Nephron progenitor cell (in vitro differentiated cells): ENCODE results near the gene MPV17L2.
A peak's percentile ranks its signal among the peaks of the same experiment; 100 is the strongest.

ENCODE experiments used
- DNase-seq: peaks from one replicate; pipeline ENCODE4 v3.0.0; 2021
- H3K27ac Mint-ChIP-seq: 2 replicates; pipeline ENCODE4 v1.8.0; 2021; ENCODE audit warnings: mild to moderate bottlenecking, moderate library complexity, mixed read lengths
- H3K27me3 Mint-ChIP-seq: 2 replicates; pipeline ENCODE4 v1.8.0; 2021; ENCODE audit warnings: mild to moderate bottlenecking, low read depth, mixed read lengths; ENCODE audit not compliant: poor library complexity
- H3K36me3 Mint-ChIP-seq: 2 replicates; pipeline ENCODE4 v1.8.0; 2021; ENCODE audit warnings: low read depth, mixed read lengths
- H3K4me1 Mint-ChIP-seq: 2 replicates; pipeline ENCODE4 v1.8.0; 2021; ENCODE audit warnings: mixed read lengths
- H3K4me3 Mint-ChIP-seq: 2 replicates; pipeline ENCODE4 v1.8.0; 2021; ENCODE audit warnings: mild to moderate bottlenecking, moderate library complexity, mixed read lengths
- H3K9me3 Mint-ChIP-seq: 2 replicates; pipeline ENCODE4 v1.8.0; 2021; ENCODE audit warnings: mild to moderate bottlenecking, moderate library complexity, mixed read lengths
- TF ChIP-seq, protein P1 (sequence below): fragments of 200-600 bp; sonication (generic); IDR thresholded peaks from 2 replicates; pipeline ENCODE4 v1.5.0; 2021; ENCODE audit warnings: antibody characterized with exemption

Gene MPV17L2

DNA sequence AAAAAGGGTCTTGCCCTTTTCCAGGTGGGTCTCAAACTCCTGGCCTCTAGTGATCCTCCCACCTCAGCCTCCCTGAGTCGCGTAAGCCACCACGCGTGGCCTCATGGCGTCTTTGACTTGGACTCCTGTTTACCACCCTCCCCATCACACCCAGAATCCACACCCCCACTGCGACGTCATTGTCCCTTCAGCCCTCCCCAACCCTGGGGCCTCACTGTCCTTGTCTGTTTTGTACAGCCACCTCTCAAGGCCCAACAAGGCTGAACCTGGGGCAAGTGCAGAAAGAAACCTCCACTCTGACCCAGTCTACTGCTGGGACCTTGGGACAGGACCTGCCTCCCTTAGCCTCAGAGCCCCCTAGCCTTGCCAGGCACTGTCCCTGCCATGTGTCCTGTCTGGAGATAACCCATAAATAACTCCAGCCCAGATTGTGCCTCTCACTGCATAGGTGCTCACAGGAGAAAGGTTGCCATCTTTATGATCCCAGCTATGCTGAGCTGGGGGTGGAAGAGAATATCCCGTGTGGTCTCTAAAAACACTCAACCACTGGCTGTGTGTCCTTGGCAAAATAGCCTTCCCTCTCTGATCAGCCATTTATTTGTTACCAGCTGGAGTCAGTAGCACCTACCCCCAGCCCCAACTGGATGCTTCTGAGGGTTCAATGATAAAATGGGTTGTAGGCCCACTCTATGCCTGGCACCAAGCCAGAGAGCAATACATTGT, 21.3 kb upstream of the MPV17L2 start:
- TF ChIP-seq, protein P1, sequence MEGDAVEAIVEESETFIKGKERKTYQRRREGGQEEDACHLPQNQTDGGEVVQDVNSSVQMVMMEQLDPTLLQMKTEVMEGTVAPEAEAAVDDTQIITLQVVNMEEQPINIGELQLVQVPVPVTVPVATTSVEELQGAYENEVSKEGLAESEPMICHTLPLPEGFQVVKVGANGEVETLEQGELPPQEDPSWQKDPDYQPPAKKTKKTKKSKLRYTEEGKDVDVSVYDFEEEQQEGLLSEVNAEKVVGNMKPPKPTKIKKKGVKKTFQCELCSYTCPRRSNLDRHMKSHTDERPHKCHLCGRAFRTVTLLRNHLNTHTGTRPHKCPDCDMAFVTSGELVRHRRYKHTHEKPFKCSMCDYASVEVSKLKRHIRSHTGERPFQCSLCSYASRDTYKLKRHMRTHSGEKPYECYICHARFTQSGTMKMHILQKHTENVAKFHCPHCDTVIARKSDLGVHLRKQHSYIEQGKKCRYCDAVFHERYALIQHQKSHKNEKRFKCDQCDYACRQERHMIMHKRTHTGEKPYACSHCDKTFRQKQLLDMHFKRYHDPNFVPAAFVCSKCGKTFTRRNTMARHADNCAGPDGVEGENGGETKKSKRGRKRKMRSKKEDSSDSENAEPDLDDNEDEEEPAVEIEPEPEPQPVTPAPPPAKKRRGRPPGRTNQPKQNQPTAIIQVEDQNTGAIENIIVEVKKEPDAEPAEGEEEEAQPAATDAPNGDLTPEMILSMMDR, result no peak
- Mint-ChIP-seq H3K36me3 (peaks cover 39% of the 10 kb centered on the region), H3K9me3 (no peaks in the 10 kb centered on the region), H3K4me3 (no peak overlapping the region), H3K27me3 (peaks cover 34% of the 10 kb centered on the region), H3K4me1 (peaks cover 16% of the 10 kb centered on the region), H3K27ac (no peak overlapping the region)
- DNase-seq, result no peak

DNA sequence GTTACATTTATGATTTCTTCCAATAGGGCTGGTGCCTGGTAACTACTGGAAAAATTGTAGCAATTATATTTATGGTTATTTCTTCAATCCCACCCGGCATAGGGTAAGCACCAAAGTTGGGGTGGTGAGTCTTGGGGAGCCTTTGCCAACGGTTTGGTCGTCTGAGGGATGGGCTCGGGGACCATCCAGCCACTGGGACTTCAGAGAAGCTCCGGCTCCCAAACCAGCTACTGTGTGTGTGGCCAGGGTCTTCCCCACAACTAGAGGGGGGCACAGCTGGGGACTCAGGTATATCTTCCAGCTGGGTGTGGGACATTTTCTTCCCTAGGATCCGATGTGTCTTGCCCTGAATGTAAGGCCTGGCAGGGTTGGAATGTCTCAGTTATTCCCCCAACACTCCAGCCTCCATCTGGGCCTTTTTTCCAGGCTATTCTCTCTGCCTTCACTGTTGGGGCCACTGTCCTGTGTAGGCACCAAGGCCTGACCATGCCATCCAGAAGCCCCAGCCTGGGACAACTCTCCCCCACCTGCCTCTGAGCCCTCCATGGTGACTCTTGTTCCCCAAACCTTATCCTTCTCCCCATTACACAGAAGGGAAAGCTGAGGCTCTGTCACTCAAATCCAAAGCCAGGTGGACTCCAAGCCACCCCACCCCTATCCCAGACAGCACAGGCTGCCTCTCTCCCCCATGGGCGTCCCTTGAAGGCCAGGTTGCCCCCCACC, 20.5 kb upstream of the MPV17L2 start:
- Mint-ChIP-seq H3K4me3 (no peak overlapping the region), H3K9me3 (no peaks in the 10 kb centered on the region), H3K27ac (no peak overlapping the region), H3K4me1 (peaks cover 16% of the 10 kb centered on the region), H3K27me3 (peaks cover 38% of the 10 kb centered on the region), H3K36me3 (peaks cover 33% of the 10 kb centered on the region)
- TF ChIP-seq, protein P1, result no peak
- no peak for DNase-seq

DNA sequence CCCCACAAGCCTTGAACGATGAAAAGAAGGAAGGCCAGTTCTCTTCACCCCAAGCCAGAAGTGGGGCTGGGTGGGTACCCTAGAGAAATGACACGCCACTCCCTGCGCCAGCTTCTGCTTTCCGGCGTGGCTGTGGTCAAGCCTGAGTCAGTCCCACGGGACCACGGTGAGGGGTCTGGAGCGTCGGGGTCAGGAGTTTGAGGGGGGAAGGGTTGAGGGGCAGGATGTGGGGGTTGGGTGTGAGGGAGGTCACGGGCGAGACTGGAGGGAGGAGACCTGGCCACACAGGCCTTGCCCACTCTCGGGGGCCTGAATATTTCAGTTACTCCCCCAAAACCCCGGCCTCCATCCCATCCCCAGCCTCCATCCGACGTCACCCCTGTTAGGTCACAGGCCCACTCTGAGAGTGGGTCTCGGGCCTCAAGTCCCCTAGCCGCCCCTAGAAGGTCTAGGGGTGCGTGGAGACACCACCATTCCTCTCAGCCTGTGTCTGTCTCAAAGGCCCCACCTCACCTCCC, 19.9 kb upstream of the MPV17L2 start:
- no peak overlapping the region for H3K4me3 Mint-ChIP-seq

DNA sequence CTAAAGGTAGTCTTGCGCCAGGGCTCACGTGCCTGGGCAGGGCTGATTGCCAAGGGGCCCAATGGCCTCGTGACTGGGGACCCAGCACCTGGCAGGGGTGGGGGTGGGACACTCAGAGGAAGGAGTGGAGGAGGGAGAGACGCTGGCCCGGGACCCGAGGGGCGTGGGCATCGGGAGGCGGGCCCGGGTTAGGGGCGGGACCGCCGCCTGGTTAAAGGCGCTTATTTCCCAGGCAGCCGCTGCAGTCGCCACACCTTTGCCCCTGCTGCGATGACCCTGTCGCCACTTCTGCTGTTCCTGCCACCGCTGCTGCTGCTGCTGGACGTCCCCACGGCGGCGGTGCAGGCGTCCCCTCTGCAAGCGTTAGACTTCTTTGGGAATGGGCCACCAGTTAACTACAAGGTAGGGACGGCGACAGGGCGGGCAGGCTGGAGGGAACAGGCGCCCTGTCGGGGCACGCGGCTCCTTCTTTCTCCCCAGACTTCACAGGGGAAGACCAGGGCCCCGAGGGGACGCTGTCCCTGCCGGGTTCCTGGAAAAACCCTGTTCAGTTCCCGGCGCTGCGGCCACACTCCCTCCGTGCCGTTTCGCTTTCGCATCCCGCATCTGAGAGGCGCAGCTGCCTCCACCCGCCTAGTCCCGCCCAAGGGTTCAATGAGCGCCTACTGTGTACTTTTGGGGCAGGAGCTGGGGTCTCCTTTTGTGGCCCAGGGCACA, 19.3 kb upstream of the MPV17L2 start, which contains the start of gene IFI30:
Gene IFI30, plus strand, starts transcription at position 242 of the 717 bp plus-strand sequence. Its CDS starts 29 bp downstream, at position 271.
- H3K36me3 Mint-ChIP-seq, result peaks cover 23% of the 10 kb centered on the region
- TF ChIP-seq, protein P1, result no peak
- DNase-seq, result peak; percentile 64
- H3K4me1 Mint-ChIP-seq, result peaks cover 16% of the 10 kb centered on the region
- H3K27ac Mint-ChIP-seq, result no peak within 1 kb of the TSS
- peaks cover 45% of the 10 kb centered on the region for H3K27me3 Mint-ChIP-seq
- H3K4me3 Mint-ChIP-seq, result peak within 1 kb of the TSS; percentile 70
- H3K9me3 Mint-ChIP-seq, result no peaks in the 10 kb centered on the region

More for the DNA sequence above, 19.9 kb upstream of the MPV17L2 start:
- DNase-seq, result no peak
- H3K36me3 Mint-ChIP-seq, result peaks cover 29% of the 10 kb centered on the region
- H3K27me3 Mint-ChIP-seq, result peaks cover 40% of the 10 kb centered on the region
- no peaks in the 10 kb centered on the region for H3K9me3 Mint-ChIP-seq
- H3K27ac Mint-ChIP-seq, result no peak overlapping the region
- peaks cover 16% of the 10 kb centered on the region for H3K4me1 Mint-ChIP-seq
- TF ChIP-seq, protein P1, result no peak

DNA sequence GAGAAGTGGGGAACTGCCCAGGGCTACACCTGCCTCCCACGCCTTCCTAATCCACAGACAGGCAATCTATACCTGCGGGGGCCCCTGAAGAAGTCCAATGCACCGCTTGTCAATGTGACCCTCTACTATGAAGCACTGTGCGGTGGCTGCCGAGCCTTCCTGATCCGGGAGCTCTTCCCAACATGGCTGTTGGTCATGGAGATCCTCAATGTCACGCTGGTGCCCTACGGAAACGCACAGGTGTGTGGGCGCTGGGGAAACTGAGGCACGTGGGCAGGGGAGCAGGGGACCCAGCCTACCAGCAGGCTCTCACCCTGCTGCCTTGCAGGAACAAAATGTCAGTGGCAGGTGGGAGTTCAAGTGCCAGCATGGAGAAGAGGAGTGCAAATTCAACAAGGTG, 18.0 kb upstream of the MPV17L2 start:
- peaks cover 19% of the 10 kb centered on the region for H3K36me3 Mint-ChIP-seq
- no peak overlapping the region for H3K27ac Mint-ChIP-seq
- TF ChIP-seq, protein P1, result no peak
- no peak overlapping the region for H3K4me3 Mint-ChIP-seq
- H3K27me3 Mint-ChIP-seq, result peaks cover 57% of the 10 kb centered on the region
- DNase-seq, result no peak
- no peaks in the 10 kb centered on the region for H3K9me3 Mint-ChIP-seq
- H3K4me1 Mint-ChIP-seq, result peaks cover 16% of the 10 kb centered on the region
